GM23338 (cell line): ENCODE data around the gene TGIF1. TPM values are rescaled to one million over a fixed set of nuclear protein-coding genes. Genes with fewer than 3 reads are reported as not detected.

Experiments used
- ATAC-seq: fragments of 200-7000 bp; cut with Tn5 transposase; 3 replicates; pipeline ENCODE4 v1.9.1; 2020
- DNase-seq: peaks from one replicate; pipeline ENCODE4 v3.0.0-alpha.2; 2015; ENCODE audit warnings: low spot score
- H2AFZ ChIP-seq: fragments of 200-600 bp; sonication (generic); 2 replicates; pipeline ENCODE4 v1.8.0; 2016; ENCODE audit warnings: antibody characterized with exemption, mild to moderate bottlenecking, moderate library complexity
- H3F3A ChIP-seq: fragments of 200-600 bp; sonication (generic); replicated peaks from 2 replicates; pipeline ENCODE4 v1.8.0; 2017; ENCODE audit warnings: antibody characterized with exemption, mixed run types, low read depth
- H3K27ac ChIP-seq: fragments of 200-600 bp; sonication (generic); 2 replicates; pipeline ENCODE4 v1.6.1; 2016; ENCODE audit warnings: low read depth
- H3K27me3 ChIP-seq: fragments of 200-600 bp; sonication (generic); 2 replicates; pipeline ENCODE4 v1.8.0; 2016; ENCODE audit warnings: mild to moderate bottlenecking, mixed run types, moderate library complexity; ENCODE audit not compliant: insufficient read depth
- H3K36me3 ChIP-seq: fragments of 200-600 bp; sonication (generic); 2 replicates; pipeline ENCODE4 v1.8.0; 2016; ENCODE audit warnings: mild to moderate bottlenecking; ENCODE audit not compliant: insufficient read depth
- H3K4me1 ChIP-seq: fragments of 200-600 bp; sonication (generic); 2 replicates; pipeline ENCODE4 v1.8.0; 2016; ENCODE audit warnings: mild to moderate bottlenecking, moderate library complexity; ENCODE audit not compliant: insufficient read depth
- H3K4me2 ChIP-seq: fragments of 200-600 bp; sonication (generic); 2 replicates; pipeline ENCODE4 v1.7.1; 2017; ENCODE audit warnings: mixed run types
- H3K4me3 ChIP-seq: fragments of 200-600 bp; sonication (generic); 2 replicates; pipeline ENCODE4 v1.6.1; 2016; ENCODE audit warnings: mixed run types
- H3K79me2 ChIP-seq: fragments of 200-600 bp; sonication (generic); replicated peaks from 2 replicates; pipeline ENCODE4 v1.8.0; 2017; ENCODE audit warnings: mild to moderate bottlenecking; ENCODE audit not compliant: insufficient read depth
- H3K9me2 ChIP-seq: fragments of 200-600 bp; sonication (generic); 2 replicates; pipeline ENCODE4 v1.8.0; 2017; ENCODE audit not compliant: insufficient read depth
- H4K20me1 ChIP-seq: fragments of 200-600 bp; sonication (generic); replicated peaks from 2 replicates; pipeline ENCODE4 v1.8.0; 2017; ENCODE audit warnings: mild to moderate bottlenecking; ENCODE audit not compliant: insufficient read depth
- H3K27ac Mint-ChIP-seq: 2 replicates; pipeline ENCODE4 v1.8.0; 2020; ENCODE audit warnings: inconsistent platforms, mild to moderate bottlenecking, moderate library complexity, mixed read lengths
- H3K27me3 Mint-ChIP-seq: 3 replicates; pipeline ENCODE4 v1.8.0; 2022; ENCODE audit warnings: low read depth, mild to moderate bottlenecking, moderate library complexity, mixed read lengths, inconsistent platforms; ENCODE audit not compliant: insufficient read depth, poor library complexity
- H3K36me3 Mint-ChIP-seq: 3 replicates; pipeline ENCODE4 v1.8.0; 2021; ENCODE audit warnings: low read depth, mild to moderate bottlenecking, inconsistent platforms, moderate library complexity, mixed read lengths
- H3K4me1 Mint-ChIP-seq: 3 replicates; pipeline ENCODE4 v1.8.0; 2020; ENCODE audit warnings: mild to moderate bottlenecking, inconsistent platforms, mixed read lengths
- H3K4me3 Mint-ChIP-seq: 3 replicates; pipeline ENCODE4 v1.8.0; 2021; ENCODE audit warnings: moderate library complexity, mild to moderate bottlenecking, inconsistent platforms, mixed read lengths
- H3K9me3 Mint-ChIP-seq: 3 replicates; pipeline ENCODE4 v1.8.0; 2020; ENCODE audit warnings: moderate library complexity, mild to moderate bottlenecking, inconsistent platforms, mixed read lengths
- CTCF ChIP-seq, 2 experiments: fragments of 200-600 bp in 1 of 2; sonication (generic) in 1 of 2; conservative IDR thresholded peaks; 2 replicates each; pipeline versions ENCODE4 v1.5.1 to v1.6.1; 2016 to 2017; ENCODE audit warnings: antibody characterized with exemption in 2 of 2, low read depth in 2 of 2, mild to moderate bottlenecking in 2 of 2, moderate library complexity in 1 of 2
- ETS1 ChIP-seq: IDR thresholded peaks from 2 replicates; pipeline ENCODE4 v1.6.1; 2016; ENCODE audit warnings: antibody characterized with exemption
- EZH2 ChIP-seq: fragments of 200-600 bp; sonication (generic); IDR thresholded peaks from one replicate; pipeline ENCODE4 v1.8.0; 2017; ENCODE audit warnings: antibody characterized with exemption, mild to moderate bottlenecking, low read depth; ENCODE audit not compliant: unreplicated experiment
- EZH2phosphoT487 ChIP-seq: fragments of 200-600 bp; sonication (generic); IDR thresholded peaks from one replicate; pipeline ENCODE4 v1.8.1; 2018; ENCODE audit warnings: antibody characterized with exemption; ENCODE audit not compliant: unreplicated experiment
- NANOG ChIP-seq: IDR thresholded peaks from 2 replicates; pipeline ENCODE4 v1.6.1; 2016; ENCODE audit warnings: antibody characterized with exemption, borderline replicate concordance
- ZNF462 ChIP-seq: fragments of 250-450 bp; sonication (Bioruptor Pico); IDR thresholded peaks from 2 replicates; pipeline ENCODE4 v1.5.0; 2020; ENCODE audit warnings: mild to moderate bottlenecking, moderate library complexity
- polyA plus RNA-seq: library from polyadenylated mRNA; unstranded; fragments of >200 nt; fragmentation: Nextera tagmentation; extraction: Ambion mirVana; gene quantifications from 2 replicates; pipeline ENCODE4 v1.2.1, GENCODE V29; 2016
- total RNA-seq: library from RNA; depleted of rRNA; stranded (reverse); fragments of >200 nt; shearing (Covaris generic); gene quantifications from 2 replicates; pipeline ENCODE4 v1.2.3, GENCODE V29; 2014

The TGIF1 gene
- total and polyA plus RNA-seq, 2 experiments from 2014 or later = 294 to 316 TPM

- no peaks in the 10 kb centered on the region for H3K36me3 ChIP-seq
- Mint-ChIP-seq H3K4me3 (no peak overlapping the region), H3K9me3 (no peaks in the 10 kb centered on the region), H3K4me1 (peaks cover 46% of the 10 kb centered on the region), H3K27me3 (peaks cover 5% of the 10 kb centered on the region), H3K36me3 (no peaks in the 10 kb centered on the region), H3K27ac (no peak overlapping the region)
- no peaks in the 10 kb centered on the region for H3K9me2 ChIP-seq
- H3K4me3 ChIP-seq = no peak overlapping the region
- H2AFZ ChIP-seq = no peak overlapping the region
- H3K79me2 ChIP-seq = no peaks in the 10 kb centered on the region
- no peak for DNase-seq
- ATAC-seq = no peak
- TF ChIP-seq ZNF462 (CRISPR knock-in tag) (no peak), EZH2phosphoT487 (no peak), NANOG (no peak), CTCF (conservative IDR thresholded peaks at IDR 0.05; ENCODE audit: low read depth in 2 of 2) (no peak), ETS1 (no peak), EZH2 (no peak)
- peaks cover 11% of the 10 kb centered on the region; the same call in 1 of the 2 replicates for H3K27me3 ChIP-seq
- no peaks in the 10 kb centered on the region for H3F3A ChIP-seq
- no peak overlapping the region for H3K4me2 ChIP-seq
- peaks cover 22% of the 10 kb centered on the region for H3K4me1 ChIP-seq
- no peak overlapping the region for H3K27ac ChIP-seq
- H4K20me1 ChIP-seq = no peaks in the 10 kb centered on the region
Measured at GRCh38 chr18:3494569-3494968, 44.6 kb downstream of the TGIF1 start.
